Spleen (tissue), 11 donors: ENCODE results near the gene MPZ. TPM values are rescaled to one million over a fixed set of nuclear protein-coding genes. Genes with fewer than 3 reads are reported as not detected.
"Not testable (repeated sequence)": the region's sequence is repeated elsewhere in the genome, so short reads cannot be mapped to it uniquely, and the experiment has no call there.

ENCODE experiments used
- DNase-seq: peaks from one replicate; pipeline ENCODE4 v3.0.0-alpha.2; 2020
- H3K27ac ChIP-seq, 8 donors: fragments of 200-600 bp; sonication (generic) in 7 of 8; 1 replicate in 4 of 8; 2 replicates in 4 of 8; pipeline versions ENCODE4 v1.5.0 to v1.8.0; 2016 to 2021; ENCODE audit warnings: inconsistent platforms in 4 of 8, mild to moderate bottlenecking in 4 of 8, moderate library complexity in 1 of 8
- H3K27me3 ChIP-seq, 7 donors: fragments of 200-600 bp; sonication (generic) in 6 of 7; replicated peaks in 1 of 7; 1 replicate in 4 of 7; 2 replicates in 3 of 7; pipeline versions ENCODE4 v1.5.0 to v1.8.0; 2016 to 2021; ENCODE audit warnings: inconsistent platforms in 3 of 7, mild to moderate bottlenecking in 1 of 7
- H3K36me3 ChIP-seq, 6 donors: fragments of 200-600 bp; sonication (generic) in 5 of 6; 1 replicate in 4 of 6; 2 replicates in 2 of 6; pipeline versions ENCODE4 v1.5.0 to v1.8.0; 2016 to 2021; ENCODE audit warnings: inconsistent platforms in 2 of 6
- H3K4me1 ChIP-seq, 6 donors: fragments of 200-600 bp; sonication (generic) in 5 of 6; 1 replicate in 3 of 6; 2 replicates in 3 of 6; pipeline versions ENCODE4 v1.5.0 to v1.8.0; 2016 to 2021; ENCODE audit warnings: inconsistent platforms in 3 of 6
- H3K4me3 ChIP-seq, 8 donors: fragments of 200-600 bp; sonication (generic) in 7 of 8; 1 replicate in 4 of 8; 2 replicates in 4 of 8; pipeline versions ENCODE4 v1.5.0 to v1.8.0; 2016 to 2021; ENCODE audit warnings: inconsistent platforms in 4 of 8, mild to moderate bottlenecking in 4 of 8, moderate library complexity in 2 of 8
- H3K9me3 ChIP-seq, 8 donors: fragments of 200-600 bp; sonication (generic) in 7 of 8; 1 replicate in 4 of 8; 2 replicates in 4 of 8; pipeline versions ENCODE4 v1.5.0 to v1.8.0; 2016 to 2021; ENCODE audit warnings: inconsistent platforms in 4 of 8
- CTCF ChIP-seq, 11 experiments: fragments of 200-600 bp in 7 of 11; fragments of 450-650 bp in 4 of 11; sonication (generic) in 4 of 11; IDR thresholded peaks in 8 of 11; conservative IDR thresholded peaks in 3 of 11; 1 replicate in 7 of 11; 2 replicates in 4 of 11; pipeline versions ENCODE4 v1.4.0 to v1.8.0; 2016 to 2021; ENCODE audit warnings: antibody characterized with exemption in 11 of 11, inconsistent platforms in 4 of 11, mild to moderate bottlenecking in 1 of 11
- POLR2A ChIP-seq, 3 donors: fragments of 450-650 bp; IDR thresholded peaks; one replicate each; pipeline ENCODE4 v1.5.1; 2017; ENCODE audit warnings: antibody characterized with exemption in 3 of 3, mild to moderate bottlenecking in 1 of 3
- POLR2AphosphoS5 ChIP-seq, 3 donors: sonication (generic); formaldehyde crosslinking; IDR thresholded peaks; one replicate each; pipeline ENCODE4 v1.5.1; 2017; ENCODE audit warnings: antibody characterized with exemption in 3 of 3
- WGBS, 5 donors: extraction: QIAGEN DNeasy Blood & Tissue Kit in 3 of 5; methylation state at CpG; one replicate each; pipeline versions ENCODE4 v1.1.5 to v1.1.7; 2013 to 2018; 5-methylcytosine and 5-hydroxymethylcytosine counted together
- intact Hi-C: fragments of 100-400 bp; cut with DNase I; formaldehyde crosslinking; loops from one replicate; pipeline ENCODE4 v1.15.0; 2023; ENCODE audit warnings: low total_unique reads
- polyA plus RNA-seq, 3 donors: library from polyadenylated mRNA; stranded (reverse); fragments of 200-250 nt; gene quantifications; one replicate each; pipeline ENCODE4 v1.2.1, GENCODE V29; 2013
- total RNA-seq, 7 donors: library from RNA; depleted of rRNA in 3 of 7; stranded (reverse); fragments of >200 nt in 3 of 7; fragmentation: NEBNext Ultra II Directional in 4 of 7; extraction: Animal tissue kit (Norgen Biotek cat#: 25700) in 4 of 7; gene quantifications; one replicate each; pipeline versions ENCODE4 v1.1.0 to v1.2.1, GENCODE V29; 2016 to 2021
- donor health status: healthy with polysubstance abuse.
- donor health status: DM: no; HTN: no; CAD: no; lungs with moderate emphysema.
- donor health status: DM: no; HTN: no; CAD: no.
- donor health status: Bipolar disorder and iron deficiency.
- donor health status: healthy.
- donor health status: DM: no; HTN: no; CAD: no.
- donor health status: DM: yes; HTN: yes; CAD: no.

The MPZ gene
- total and polyA plus RNA-seq, 10 donors, result 1.5 to 11.9 (median 6.9) TPM

DNA sequence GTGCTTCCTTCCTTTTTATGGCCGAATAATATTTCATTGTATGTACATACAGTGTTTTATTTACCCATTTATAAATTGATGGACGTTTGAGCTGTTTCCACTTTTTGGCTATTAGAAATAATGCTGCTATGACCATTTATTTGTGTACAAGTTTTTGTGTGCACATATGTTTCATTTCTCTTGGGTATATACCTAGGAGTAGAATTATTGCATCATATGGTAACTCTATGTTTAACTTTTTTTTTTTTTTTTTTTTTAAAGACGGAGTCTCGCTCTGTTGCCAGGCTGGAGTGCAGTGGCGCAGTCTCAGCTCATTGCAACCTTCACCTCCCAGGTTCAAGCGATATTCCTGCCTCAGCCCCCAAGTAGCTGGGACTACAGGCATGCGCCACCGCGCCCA lies 23.4 kb upstream of the MPZ start:
- Histone ChIP-seq H3K27me3 (no peaks in the 10 kb centered on the region), H3K9me3 (no peaks in the 10 kb centered on the region), H3K4me1 (peaks cover 0 to 16% (median 0%) of the 10 kb centered on the region in 6 donors), H3K4me3 (no peak overlapping the region), H3K36me3 (peaks cover 0 to 98% (median 73%) of the 10 kb centered on the region in 6 donors), H3K27ac (no peak overlapping the region)
- no peak for DNase-seq
- WGBS, 5 donors, result 95 to 97% (median 96%) methylated on average over 9 of the region's 9 CpGs
- intact Hi-C loops, result no loop called here
- TF ChIP-seq CTCF (IDR thresholded peaks at IDR 0.05 in 8 of 11, conservative IDR thresholded peaks at IDR 0.05 in 3 of 11) (no peak), POLR2AphosphoS5 (IDR thresholded peaks at IDR 0.05) (no peak), POLR2A (IDR thresholded peaks at IDR 0.05) (no peak)

DNA sequence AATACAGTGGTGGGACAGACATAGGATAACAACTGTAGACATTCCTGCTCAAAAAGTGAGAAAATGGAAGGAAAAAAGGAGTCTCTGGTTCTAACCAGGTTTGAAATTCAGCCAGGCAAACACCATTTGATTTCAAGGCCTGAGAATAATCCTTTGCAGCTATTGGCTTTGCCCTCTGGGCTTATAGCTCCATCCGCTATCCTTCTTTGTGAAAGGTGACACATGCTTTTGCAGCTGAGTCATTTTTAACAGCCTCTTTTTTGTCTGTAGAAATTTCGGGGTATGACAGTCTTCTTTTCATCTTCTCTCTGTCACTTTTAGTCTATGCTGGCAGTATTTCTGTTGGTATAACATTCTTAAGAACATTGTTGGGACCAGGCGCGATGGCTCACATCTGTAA lies 20.6 kb upstream of the MPZ start:
- H3K36me3 ChIP-seq, result peaks cover 0 to 100% (median 88%) of the 10 kb centered on the region in 6 donors
- no peaks in the 10 kb centered on the region for H3K4me1 ChIP-seq
- intact Hi-C loops, result no loop called here
- DNase-seq, result no peak
- no peak overlapping the region for H3K4me3 ChIP-seq
- TF ChIP-seq CTCF (IDR thresholded peaks at IDR 0.05 in 8 of 11, conservative IDR thresholded peaks at IDR 0.05 in 3 of 11) (no peak), POLR2A (IDR thresholded peaks at IDR 0.05) (no peak), POLR2AphosphoS5 (IDR thresholded peaks at IDR 0.05) (no peak)
- no peaks in the 10 kb centered on the region for H3K27me3 ChIP-seq
- WGBS, 5 donors, result 87 to 98% (median 95%) methylated on average over 4 of the region's 4 CpGs
- no peak overlapping the region for H3K27ac ChIP-seq
- H3K9me3 ChIP-seq, result no peaks in the 10 kb centered on the region

GRCh38 chr1:161324020-161324419 lies 14.3 kb upstream of the MPZ start:
- TF ChIP-seq CTCF (IDR thresholded peaks at IDR 0.05 in 8 of 11, conservative IDR thresholded peaks at IDR 0.05 in 3 of 11) (no peak), POLR2AphosphoS5 (IDR thresholded peaks at IDR 0.05) (no peak), POLR2A (IDR thresholded peaks at IDR 0.05) (no peak)
- intact Hi-C loops, result no loop called here
- 65 to 74% (median 67%) methylated on average over 4 of the region's 4 CpGs for WGBS, 5 donors
- Histone ChIP-seq H3K4me3 (no peak overlapping the region), H3K27ac (no peak overlapping the region), H3K36me3 (peaks cover 0 to 75% (median 50%) of the 10 kb centered on the region in 6 donors), H3K27me3 (no peaks in the 10 kb centered on the region), H3K4me1 (peaks cover 0 to 5% (median 0%) of the 10 kb centered on the region in 6 donors), H3K9me3 (no peaks in the 10 kb centered on the region)
- no peak for DNase-seq

DNA sequence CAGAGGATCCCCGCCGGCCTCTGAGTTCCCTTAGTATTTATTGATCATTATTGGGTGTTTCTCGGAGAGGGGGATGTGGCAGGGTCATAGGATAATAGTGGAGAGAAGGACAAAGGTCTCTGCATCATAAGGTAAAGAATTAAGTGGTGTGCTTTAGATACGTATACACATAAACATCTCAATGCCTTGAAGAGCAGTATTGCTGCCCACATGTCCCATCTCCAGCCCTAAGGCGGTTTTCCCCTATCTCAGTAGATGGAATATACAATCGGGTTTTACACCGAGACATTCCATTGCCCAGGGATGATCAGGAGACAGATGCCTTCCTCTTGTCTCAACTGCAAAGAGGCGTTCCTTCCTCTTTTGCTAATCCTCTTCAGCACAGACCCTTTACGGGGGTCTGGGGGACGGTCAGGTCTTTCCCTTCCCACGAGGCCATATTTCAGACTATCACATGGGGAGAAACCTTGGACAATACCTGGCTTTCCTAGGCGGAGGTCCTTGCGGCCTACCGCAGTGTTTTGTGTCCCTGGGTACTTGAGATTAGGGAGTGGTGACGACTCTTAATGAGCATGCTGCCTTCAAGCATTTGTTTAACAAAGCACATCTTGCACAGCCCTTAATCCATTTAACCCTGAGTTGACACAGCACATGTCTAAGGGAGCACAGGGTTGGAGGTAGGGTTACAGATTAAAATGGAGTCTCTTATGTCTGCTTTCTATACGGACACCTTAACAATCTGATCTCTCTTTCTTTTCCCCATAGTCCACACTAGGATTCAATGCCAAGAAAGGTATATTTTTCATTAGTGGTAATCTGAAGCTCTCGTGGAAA lies 6.3 kb upstream of the MPZ start:
- H3K27me3 ChIP-seq, DNase-seq, H3K27ac ChIP-seq, H3K9me3 ChIP-seq, H3K4me3 ChIP-seq: not testable (repeated sequence)
- intact Hi-C loops, result loop anchor here (10.0 kb wide), 1 partner anchor 49 kb away; the partner anchor contains the start of gene CFAP126
- peaks cover 10 to 47% (median 25%) of the 10 kb centered on the region in 6 donors for H3K4me1 ChIP-seq
- peaks cover 0 to 21% (median 6%) of the 10 kb centered on the region in 6 donors for H3K36me3 ChIP-seq
- 73 to 84% (median 75%) methylated on average over 17 of the region's 17 CpGs for WGBS, 5 donors
